H4 (cell line): Measurements from ENCODE around the gene N4BP2L1. TPM values are rescaled to one million over a fixed set of nuclear protein-coding genes. Genes with fewer than 3 reads are reported as not detected.
"Not testable (repeated sequence)": the region's sequence is repeated elsewhere in the genome, so short reads cannot be mapped to it uniquely, and the experiment has no call there.

Experiments used
- DNase-seq: peaks from one replicate; pipeline ENCODE4 v3.0.0-alpha.2; 2015; ENCODE audit warnings: low spot score
- total RNA-seq: library from RNA; depleted of rRNA; stranded (reverse); fragments of >200 nt; shearing (Covaris generic); gene quantifications from 2 replicates; pipeline ENCODE4 v1.2.3, GENCODE V29; 2014; rRNA removed

Gene N4BP2L1
- total RNA-seq, 1 experiment from 2014 or later, result 0.15 TPM

DNA sequence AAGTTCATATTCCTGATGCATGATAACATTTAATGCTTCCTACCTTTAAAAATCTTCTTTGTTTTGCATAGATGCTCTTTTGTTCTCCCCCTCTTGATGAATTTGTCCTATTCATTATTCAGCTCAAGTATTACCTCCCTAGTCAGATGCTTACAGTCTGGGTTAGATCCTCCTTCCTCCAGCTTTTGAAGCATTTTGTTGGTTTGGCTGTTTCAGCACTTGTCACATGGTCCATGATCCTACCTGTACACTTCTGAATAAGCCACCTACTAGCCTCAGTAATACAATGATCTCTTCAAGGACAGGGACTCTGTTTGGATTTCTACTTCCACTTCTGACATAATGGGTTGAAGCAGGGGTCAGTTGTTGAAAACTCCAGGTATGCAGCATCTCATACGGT lies 37.4 kb downstream of the N4BP2L1 start:
- no peak for DNase-seq

- DNase-seq, result no peak
Measured at GRCh38 chr13:32390048-32390447, 37.9 kb downstream of the N4BP2L1 start.

GRCh38 chr13:32385410-32385809 lies 42.5 kb downstream of the N4BP2L1 start:
- DNase-seq, result no peak

- DNase-seq, result no peak
Measured at GRCh38 chr13:32384702-32385101, 43.2 kb downstream of the N4BP2L1 start.

GRCh38 chr13:32383836-32384618 lies 43.9 kb downstream of the N4BP2L1 start:
- DNase-seq, result no peak

- DNase-seq, result no peak
Measured at GRCh38 chr13:32381539-32381938, 46.4 kb downstream of the N4BP2L1 start.

DNA sequence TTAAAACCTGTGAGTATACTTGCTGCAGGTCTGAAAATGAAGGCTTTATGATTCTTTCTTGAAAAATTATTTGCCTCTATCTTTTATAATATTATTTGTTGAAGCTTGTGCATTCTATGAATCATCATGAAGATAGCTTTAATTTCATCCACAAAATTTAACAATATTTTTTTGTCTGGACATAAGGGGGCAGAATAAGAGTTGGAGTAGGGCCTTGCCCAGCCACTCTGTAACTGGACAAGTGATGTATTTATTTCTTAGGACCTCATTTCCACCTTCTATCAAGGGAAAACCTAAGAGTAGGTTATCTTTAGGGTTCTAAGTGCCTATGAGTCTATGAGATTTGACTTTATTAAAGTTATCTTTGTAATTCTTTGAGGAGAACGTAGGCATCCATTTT lies 49.9 kb downstream of the N4BP2L1 start:
- no peak for DNase-seq

GRCh38 chr13:32376642-32377415 lies 51.1 kb downstream of the N4BP2L1 start:
- no peak for DNase-seq

GRCh38 chr13:32370805-32371204 lies 57.1 kb downstream of the N4BP2L1 start:
- DNase-seq, result no peak

GRCh38 chr13:32362574-32362973 lies 65.4 kb downstream of the N4BP2L1 start:
- no peak for DNase-seq

GRCh38 chr13:32355935-32356334 lies 72.0 kb downstream of the N4BP2L1 start:
- not testable (repeated sequence) for DNase-seq

DNA sequence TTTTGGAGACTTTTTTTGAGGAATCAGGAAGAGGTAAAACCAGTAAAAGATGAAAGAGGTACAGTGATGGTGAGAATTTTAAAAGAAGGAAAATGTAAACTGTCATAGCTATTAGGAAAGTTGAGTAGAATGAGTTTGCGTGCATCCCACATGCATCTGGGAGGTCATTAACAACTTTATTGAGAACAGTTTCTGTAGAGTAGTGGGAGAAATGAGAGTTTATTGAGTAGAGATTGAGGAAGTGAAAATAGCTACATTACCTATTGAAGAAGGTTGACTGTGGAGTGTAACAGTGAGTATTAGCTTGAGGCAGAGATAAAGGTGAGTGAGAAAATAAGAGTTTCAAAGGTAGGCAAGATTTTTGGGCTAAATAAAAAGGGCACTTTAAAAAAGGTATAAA lies 73.9 kb downstream of the N4BP2L1 start:
- DNase-seq, result no peak

- not testable (repeated sequence) for DNase-seq
Measured at GRCh38 chr13:32350839-32351441, 77.0 kb downstream of the N4BP2L1 start.

Other genes starting within 250 kb of the N4BP2L1 start
- gene ZAR1L, start 112.8 kb downstream of the N4BP2L1 start, total RNA-seq, result not detected in 2 replicates
- 3.3 and 8.1 TPM in 2 replicates for gene BRCA2, start 112.6 kb downstream of the N4BP2L1 start, total RNA-seq
- 14.2 and 26.6 TPM in 2 replicates for gene N4BP2L2, start 110.7 kb upstream of the N4BP2L1 start, total RNA-seq
- gene PDS5B, start 158.3 kb upstream of the N4BP2L1 start, total RNA-seq, result 13.4 and 13.7 TPM in 2 replicates